Small intestine (tissue), 7 donors: ENCODE data around the gene HAUS3. TPM values are rescaled to one million over a fixed set of nuclear protein-coding genes. Genes with fewer than 3 reads are reported as not detected.
A peak's percentile ranks its signal among the peaks of the same experiment; 100 is the strongest.
"Not testable (repeated sequence)": the region's sequence is repeated elsewhere in the genome, so short reads cannot be mapped to it uniquely, and the experiment has no call there.

ENCODE experiments used
- DNase-seq, 2 donors: peaks; one replicate each; pipeline versions ENCODE4 v3.0.0 to v3.0.0-alpha.2; 2013
- FAIRE-seq: peaks from 2 replicates; lab custom pipeline; 2012; peaks lifted over from hg19 to GRCh38; lab: Jason Lieb, UNC
- H3K27ac ChIP-seq, 3 donors: one replicate each; pipeline ENCODE4 v1.5.1; 2013; ENCODE audit warnings: low read length in 2 of 3, mild to moderate bottlenecking in 2 of 3, control low read depth in 1 of 3, inconsistent platforms in 1 of 3, low read depth in 1 of 3, moderate library complexity in 1 of 3
- H3K27me3 ChIP-seq, 3 donors: one replicate each; pipeline ENCODE4 v1.6.1; 2013; ENCODE audit warnings: low read length in 3 of 3, inconsistent platforms in 1 of 3; ENCODE audit not compliant: control insufficient read depth in 3 of 3, insufficient read depth in 3 of 3
- H3K36me3 ChIP-seq, 3 donors: one replicate each; pipeline ENCODE4 v1.6.1; 2013; ENCODE audit warnings: low read length in 3 of 3, inconsistent platforms in 1 of 3, low read depth in 1 of 3, mild to moderate bottlenecking in 1 of 3, moderate library complexity in 1 of 3; ENCODE audit not compliant: control insufficient read depth in 3 of 3, insufficient read depth in 2 of 3
- H3K4me1 ChIP-seq, 3 donors: one replicate each; pipeline ENCODE4 v1.6.1; 2013; ENCODE audit warnings: low read length in 2 of 3, inconsistent platforms in 1 of 3, low read depth in 1 of 3, mild to moderate bottlenecking in 1 of 3, moderate library complexity in 1 of 3; ENCODE audit not compliant: control insufficient read depth in 3 of 3, insufficient read depth in 2 of 3
- H3K4me3 ChIP-seq, 3 donors: one replicate each; pipeline ENCODE4 v1.5.1; 2013; ENCODE audit warnings: low read length in 3 of 3, control low read depth in 1 of 3, inconsistent platforms in 1 of 3, low read depth in 1 of 3, mild to moderate bottlenecking in 1 of 3, moderate library complexity in 1 of 3
- H3K9me3 ChIP-seq, 2 donors: one replicate each; pipeline ENCODE4 v1.6.1; 2013; ENCODE audit warnings: low read depth in 1 of 2, low read length in 1 of 2; ENCODE audit not compliant: control insufficient read depth in 2 of 2, insufficient read depth in 1 of 2
- WGBS, 3 donors: extraction: QIAGEN DNeasy Blood & Tissue Kit; methylation state at CpG; one replicate each; pipeline ENCODE4 v1.1.7; 2013; 5-methylcytosine and 5-hydroxymethylcytosine counted together
- polyA plus RNA-seq, 4 donors: library from polyadenylated mRNA; stranded (reverse) in 3 of 4; unstranded in 1 of 4; fragments of 200-250 nt in 3 of 4; fragments of 120-200 nt in 1 of 4; gene quantifications; one replicate each; pipeline versions ENCODE4 v1.2.1 to v1.2.3, GENCODE V29; 2013
- donor health status: healthy with polysubstance abuse.
- donor health status: control.
- donor health status: control.
- donor health status: Bipolar disorder and iron deficiency.
- donor health status: healthy.

The HAUS3 gene
- polyA plus RNA-seq, 4 donors = 4.0 to 16.4 (median 5.1) TPM

DNA sequence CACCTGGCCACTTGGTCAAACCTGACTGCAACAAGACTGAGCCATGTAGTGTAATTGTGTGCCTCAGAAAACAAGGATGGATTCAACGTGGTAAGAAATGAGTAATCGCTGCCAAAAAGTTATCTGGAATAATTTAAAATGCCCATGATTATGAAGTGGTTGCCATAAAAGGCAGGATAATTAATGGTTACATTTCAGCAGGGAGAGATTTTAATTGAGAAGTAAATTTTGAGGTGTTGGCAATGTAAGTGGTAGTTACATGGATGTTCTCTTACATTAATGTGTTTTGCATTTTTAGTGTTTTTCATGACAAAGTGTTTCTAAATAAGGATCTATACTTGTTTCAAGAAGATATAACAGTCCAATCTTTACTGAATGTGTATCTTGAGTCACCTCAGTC lies 15.7 kb downstream of the HAUS3 start:
- Histone ChIP-seq H3K9me3 (no peaks in the 10 kb centered on the region), H3K4me1 (no peaks in the 10 kb centered on the region), H3K36me3 (peaks cover 0 to 17% (median 2%) of the 10 kb centered on the region in 3 donors), H3K4me3 (no peak overlapping the region), H3K27me3 (no peaks in the 10 kb centered on the region), H3K27ac (no peak overlapping the region)
- FAIRE-seq (no peak), DNase-seq (no peak)
- WGBS, 3 donors = 74 to 83% (median 77%) methylated on average over 2 of the region's 2 CpGs

DNA sequence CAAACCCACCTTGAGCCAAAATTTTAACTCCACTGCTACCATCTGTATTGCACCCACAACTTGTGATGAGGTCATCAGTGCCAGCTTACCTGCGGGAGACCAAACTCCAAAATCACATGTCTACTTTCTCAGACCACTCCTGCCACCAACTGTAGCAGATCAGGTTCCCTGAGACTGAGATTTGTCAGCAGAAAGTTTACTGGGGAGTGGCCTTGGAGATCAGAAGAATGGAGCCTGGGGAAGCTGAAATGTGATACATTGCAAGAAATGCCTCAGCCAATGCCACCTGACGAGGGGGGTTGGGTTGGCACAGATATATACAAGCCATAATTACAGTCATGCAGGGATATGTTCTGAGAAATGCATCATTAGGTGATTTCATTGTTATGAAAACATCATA lies 19.1 kb downstream of the HAUS3 start:
- Histone ChIP-seq H3K27me3 (no peaks in the 10 kb centered on the region), H3K4me1 (no peaks in the 10 kb centered on the region), H3K4me3 (no peak overlapping the region), H3K27ac (no peak overlapping the region), H3K36me3 (peaks cover 0 to 13% (median 2%) of the 10 kb centered on the region in 3 donors), H3K9me3 (no peaks in the 10 kb centered on the region)
- DNase-seq (no peak), FAIRE-seq (no peak)
- 89 to 93% (median 91%) methylated on average over 2 of the region's 2 CpGs for WGBS, 3 donors

DNA sequence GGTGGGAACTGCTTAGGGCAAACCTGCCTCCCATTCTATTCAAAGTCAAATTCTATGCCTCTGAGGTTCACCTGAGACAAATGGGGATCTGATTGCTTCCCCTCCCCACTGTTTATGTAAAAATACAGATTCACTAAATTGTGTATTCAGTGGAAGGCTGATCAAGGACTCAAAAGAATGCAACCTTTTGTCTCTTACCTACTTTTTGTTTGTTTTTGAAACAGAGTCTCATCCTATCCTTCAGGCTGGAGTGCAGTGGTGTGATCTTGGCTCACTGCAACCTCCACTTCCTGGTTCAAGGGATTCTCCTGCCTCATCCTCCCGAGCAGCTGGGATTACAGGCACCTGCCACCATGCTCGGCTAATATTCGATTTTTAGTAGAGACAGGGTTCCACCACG lies 20.5 kb downstream of the HAUS3 start:
- WGBS, 3 donors = 58 to 62% (median 60%) methylated on average over 4 of the region's 4 CpGs
- not testable (repeated sequence) for H3K4me3 ChIP-seq, H3K9me3 ChIP-seq, DNase-seq, H3K27ac ChIP-seq, H3K36me3 ChIP-seq, FAIRE-seq, H3K27me3 ChIP-seq, H3K4me1 ChIP-seq

DNA sequence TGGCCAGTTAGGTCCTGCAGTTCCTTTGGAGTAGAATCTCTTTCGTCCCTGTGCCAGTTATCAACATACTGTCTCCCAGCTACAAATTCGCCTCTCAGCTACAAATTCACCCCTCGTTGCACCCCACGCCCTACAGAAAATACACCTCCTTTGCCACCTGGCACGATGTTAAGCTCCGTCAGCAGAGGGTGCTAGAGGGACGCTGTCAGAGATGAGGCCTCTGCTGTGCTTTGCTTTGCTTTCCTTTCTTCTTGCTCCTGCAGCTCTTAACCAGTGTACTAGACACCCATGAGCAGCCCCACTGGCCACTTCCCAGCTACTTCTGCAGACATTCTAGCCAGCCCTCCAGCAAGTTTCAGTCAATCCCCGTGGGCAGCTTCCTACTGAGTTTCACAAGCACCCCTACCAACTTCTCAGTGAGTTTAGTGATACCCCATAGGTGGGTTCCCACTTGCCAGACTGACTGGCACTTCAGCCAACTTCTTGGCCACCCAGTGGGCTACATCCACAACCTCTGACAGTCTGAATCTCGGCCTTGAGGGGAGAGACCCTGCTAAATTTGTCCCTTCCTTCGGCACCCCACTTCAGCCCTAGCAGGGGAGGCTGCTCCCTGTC lies 21.8 kb downstream of the HAUS3 start:
- no peak for FAIRE-seq
- WGBS, 3 donors = 11 to 13% (median 12%) methylated on average over 10 of the region's 10 CpGs

DNA sequence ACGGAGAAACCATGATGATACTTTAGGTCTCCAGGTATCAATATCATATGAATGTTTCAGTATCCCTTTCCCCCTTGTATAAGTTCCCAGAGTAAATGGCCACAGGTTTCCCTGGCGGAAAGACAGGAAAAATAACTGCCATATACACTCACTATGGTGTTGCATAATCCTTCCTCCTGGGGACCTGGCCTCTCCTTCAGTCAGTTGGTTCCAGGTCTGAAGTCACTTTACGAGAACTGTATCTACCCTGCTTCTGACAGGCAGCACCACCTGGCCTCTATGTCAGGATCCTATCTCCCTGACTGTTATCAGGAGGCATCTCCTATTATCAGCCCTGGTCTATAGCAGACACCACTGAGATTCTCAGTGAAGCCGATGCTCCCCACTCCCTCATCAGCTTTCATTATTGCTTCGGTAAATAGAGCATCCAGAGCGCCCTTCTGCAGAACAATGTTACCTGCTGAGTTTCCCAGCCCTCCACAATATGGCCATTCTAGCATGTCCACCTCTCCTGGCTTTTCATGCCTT lies 22.6 kb downstream of the HAUS3 start:
- 92 to 93% (median 92%) methylated on average over 6 of the region's 6 CpGs for WGBS, 3 donors
- H3K4me1 ChIP-seq = no peaks in the 10 kb centered on the region
- no peaks in the 10 kb centered on the region for H3K9me3 ChIP-seq
- DNase-seq (peak in 1 of 2 donors; percentile 45), FAIRE-seq (no peak)
- H3K4me3 ChIP-seq = no peak overlapping the region
- H3K36me3 ChIP-seq = peaks cover 0 to 6% (median 2%) of the 10 kb centered on the region in 3 donors
- no peak overlapping the region for H3K27ac ChIP-seq
- no peaks in the 10 kb centered on the region for H3K27me3 ChIP-seq

More for the DNA sequence above, 21.8 kb downstream of the HAUS3 start:
- no peaks in the 10 kb centered on the region for H3K4me1 ChIP-seq
- DNase-seq = peak; percentile 80 to 86
- H3K4me3 ChIP-seq = no peak overlapping the region
- peaks cover 0 to 6% (median 2%) of the 10 kb centered on the region in 3 donors for H3K36me3 ChIP-seq
- no peaks in the 10 kb centered on the region for H3K9me3 ChIP-seq
- H3K27ac ChIP-seq = no peak overlapping the region
- H3K27me3 ChIP-seq = no peaks in the 10 kb centered on the region

DNA sequence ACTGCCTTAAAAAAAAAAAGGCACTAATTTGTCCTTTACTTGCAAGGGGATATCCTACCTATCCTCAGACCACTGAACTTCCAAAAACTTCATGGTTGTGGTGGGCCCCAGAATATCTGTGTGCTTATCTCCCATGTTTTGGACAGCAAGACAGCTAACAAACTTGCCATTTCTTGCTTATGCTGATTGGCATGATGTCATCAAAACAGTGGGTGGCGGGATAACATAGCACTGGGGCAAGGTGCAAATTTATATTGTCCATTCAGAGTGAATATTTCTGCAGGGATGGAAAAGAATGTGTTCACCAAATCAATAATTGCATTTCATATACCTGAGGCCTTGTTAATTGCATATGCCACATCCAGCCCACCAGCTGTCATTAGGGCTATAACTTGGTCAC lies 23.5 kb downstream of the HAUS3 start:
- Histone ChIP-seq H3K27me3 (no peaks in the 10 kb centered on the region), H3K9me3 (no peaks in the 10 kb centered on the region), H3K4me1 (no peaks in the 10 kb centered on the region), H3K4me3 (no peak overlapping the region), H3K36me3 (peaks cover 0 to 6% (median 2%) of the 10 kb centered on the region in 3 donors), H3K27ac (no peak overlapping the region)
- 36 to 75% (median 49%) methylated on average over 1 of the region's 1 CpG for WGBS, 3 donors
- no peak for DNase-seq
- no peak for FAIRE-seq

DNA sequence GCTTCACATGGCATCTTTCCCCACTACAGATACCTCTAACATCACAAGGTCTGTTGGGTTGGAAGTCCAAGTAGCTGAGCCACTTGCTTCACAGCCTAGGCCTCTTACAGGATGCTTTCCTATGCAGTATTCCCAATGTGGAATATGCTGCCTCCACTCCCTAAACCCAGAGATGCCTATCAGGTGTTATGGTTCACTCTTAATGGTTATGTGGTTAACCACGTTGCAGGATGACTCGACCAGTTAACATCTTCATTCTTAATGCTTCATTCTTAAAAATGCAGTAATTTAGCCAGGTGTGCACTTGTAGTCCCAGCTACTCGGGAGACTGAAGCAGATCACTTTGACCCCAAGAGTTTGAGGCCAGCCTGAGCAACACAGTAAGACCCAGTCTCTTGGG lies 24.2 kb downstream of the HAUS3 start:
- no peaks in the 10 kb centered on the region for H3K9me3 ChIP-seq
- FAIRE-seq (no peak), DNase-seq (no peak)
- H3K4me3 ChIP-seq = no peak overlapping the region
- peaks cover 0 to 1% (median 0%) of the 10 kb centered on the region in 3 donors for H3K36me3 ChIP-seq
- WGBS, 3 donors = 33 to 51% (median 48%) methylated on average over 3 of the region's 3 CpGs
- no peaks in the 10 kb centered on the region for H3K4me1 ChIP-seq
- H3K27ac ChIP-seq = no peak overlapping the region
- no peaks in the 10 kb centered on the region for H3K27me3 ChIP-seq

DNA sequence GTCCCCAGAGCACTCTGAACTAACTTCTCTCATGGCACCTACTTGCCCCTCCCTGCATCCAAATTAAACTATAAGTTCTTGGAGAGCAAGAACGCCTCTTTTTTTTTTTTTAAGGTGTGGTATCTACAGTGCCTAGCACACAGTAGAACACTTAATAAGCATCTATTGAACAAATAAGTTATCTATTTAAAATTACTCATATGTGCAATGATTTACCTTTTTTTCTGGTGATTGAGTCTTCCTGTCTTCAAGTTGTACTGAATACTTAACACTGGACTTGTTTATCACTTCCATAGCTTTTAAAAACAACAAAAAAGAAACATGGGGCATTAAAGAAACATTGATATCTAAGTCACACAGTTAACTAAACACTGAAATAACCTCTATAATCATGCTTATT lies 29.1 kb downstream of the HAUS3 start:
- Histone ChIP-seq H3K27me3 (no peaks in the 10 kb centered on the region), H3K27ac (no peak overlapping the region), H3K36me3 (no peaks in the 10 kb centered on the region), H3K4me1 (no peaks in the 10 kb centered on the region), H3K4me3 (no peak overlapping the region), H3K9me3 (no peaks in the 10 kb centered on the region)
- FAIRE-seq (peak; percentile 33), DNase-seq (no peak)
- 55 to 83% (median 70%) methylated on average over 1 of the region's 1 CpG for WGBS, 3 donors

DNA sequence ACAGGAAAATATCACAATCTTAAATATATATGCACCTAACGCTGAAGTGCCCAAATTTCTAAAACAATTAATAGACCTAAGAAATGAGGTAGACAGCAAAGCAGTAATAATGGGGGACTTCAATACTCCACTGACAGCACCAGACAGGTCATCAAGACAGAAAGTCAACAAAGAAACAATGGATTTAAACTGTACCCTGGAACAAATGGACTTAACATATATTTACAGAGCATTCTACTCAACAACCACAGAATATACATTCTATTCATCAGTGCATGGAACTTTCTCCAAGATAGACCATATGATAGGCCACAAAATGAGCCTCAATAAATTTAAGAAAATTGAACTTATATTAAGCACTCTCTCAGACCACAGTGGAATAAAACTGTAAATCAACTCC lies 39.1 kb downstream of the HAUS3 start:
- 96 to 100% (median 96%) methylated on average over 1 of the region's 1 CpG for WGBS, 3 donors
- not testable (repeated sequence) for H3K36me3 ChIP-seq, H3K27ac ChIP-seq, H3K27me3 ChIP-seq, FAIRE-seq, DNase-seq, H3K9me3 ChIP-seq, H3K4me3 ChIP-seq, H3K4me1 ChIP-seq
